Measurements from ENCODE around the gene INSL3. TPM values are rescaled to one million over a fixed set of nuclear protein-coding genes. Genes with fewer than 3 reads are reported as not detected.

The INSL3 gene
- total RNA-seq, 1 donor from 2014 or later = not detected

DNA sequence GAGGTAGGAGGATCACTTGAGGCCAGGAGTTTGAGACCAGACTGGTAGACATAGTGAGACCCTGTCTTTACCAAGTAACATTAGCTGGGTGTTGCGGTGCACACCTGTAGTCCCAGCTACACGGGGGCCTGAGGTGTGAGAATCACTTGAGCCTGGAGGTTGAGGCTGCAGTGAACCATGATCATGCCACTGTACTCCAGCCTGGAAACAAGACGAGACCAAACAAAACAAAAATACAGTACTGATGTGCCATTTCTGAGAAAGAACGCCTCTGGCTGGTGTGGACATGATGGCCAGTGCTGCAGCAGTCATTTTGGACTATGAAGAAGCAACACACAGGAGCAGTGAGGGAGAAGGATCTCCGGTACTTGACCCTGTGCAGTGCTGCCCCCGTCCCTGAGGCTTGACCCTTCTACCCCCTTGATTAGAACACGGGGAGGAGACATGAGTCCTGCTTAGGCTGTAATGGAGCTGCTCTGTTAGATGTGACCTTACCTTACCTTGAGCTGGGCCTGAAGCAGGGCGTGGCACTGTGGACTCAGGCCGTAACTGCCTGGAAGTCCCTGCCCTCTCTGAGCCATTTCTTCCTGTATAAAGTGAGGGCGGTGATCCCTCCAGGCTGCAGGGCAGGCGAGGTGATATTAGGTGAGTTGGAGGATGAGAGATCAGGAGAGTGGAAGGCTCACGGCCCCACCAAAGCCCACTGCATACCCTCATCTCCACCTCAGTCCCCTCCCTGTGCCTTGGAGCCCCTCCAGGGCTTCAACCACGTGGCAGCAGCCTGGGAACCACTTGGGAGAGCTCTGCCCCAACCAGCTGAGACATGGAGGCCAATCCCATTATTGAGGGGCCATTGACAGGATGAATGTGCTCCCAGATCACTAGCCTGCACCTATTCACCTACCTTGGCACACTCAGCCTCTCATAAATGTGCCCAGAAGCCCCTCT, 44.3 kb upstream of the INSL3 start:
- H3K79me2 ChIP-seq (ENCODE audit: insufficient read depth, low read length) = peaks cover 26% of the 10 kb centered on the region
- Mint-ChIP-seq H3K4me1 (ENCODE audit: low read depth, unreplicated experiment) (peaks cover 14% of the 10 kb centered on the region), H3K9me3 (ENCODE audit: unreplicated experiment) (no peaks in the 10 kb centered on the region), H3K27me3 (ENCODE audit: low read depth, unreplicated experiment) (peaks cover 10% of the 10 kb centered on the region), H3K4me3 (ENCODE audit: unreplicated experiment) (peak overlapping the region; percentile 64), H3K27ac (ENCODE audit: unreplicated experiment) (peak overlapping the region; percentile 55), H3K36me3 (ENCODE audit: low read depth, unreplicated experiment) (peaks cover 31% of the 10 kb centered on the region)
- no peak for DNase-seq (ENCODE audit: low read depth)
- H4K20me1 ChIP-seq (ENCODE audit: insufficient read depth, low read length) = peaks cover 63% of the 10 kb centered on the region
- peaks cover 28% of the 10 kb centered on the region for H3K36me3 ChIP-seq (ENCODE audit: insufficient read depth, low read length)
- peaks cover 12% of the 10 kb centered on the region for H3K4me1 ChIP-seq (ENCODE audit: insufficient read depth, low read length)
- no peaks in the 10 kb centered on the region for H3K9me3 ChIP-seq (ENCODE audit: insufficient read depth, low read depth, low read length)
- no peak overlapping the region for H2AFZ ChIP-seq (ENCODE audit: low read depth, low read length)
- no peak overlapping the region for H3K9ac ChIP-seq (ENCODE audit: low read length)
- H3K4me3 ChIP-seq (ENCODE audit: insufficient read depth, low read depth, low read length) = no peak overlapping the region
- H3K27me3 ChIP-seq (ENCODE audit: insufficient read depth, low read length) = peaks cover 20% of the 10 kb centered on the region
- H3K4me2 ChIP-seq (ENCODE audit: low read length) = no peak overlapping the region
- no peak for FAIRE-seq
- TF ChIP-seq EZH2 (IDR thresholded peaks at IDR 0.05; ENCODE audit: insufficient read depth, low read length) = no peak
- TF ChIP-seq, protein P1, sequence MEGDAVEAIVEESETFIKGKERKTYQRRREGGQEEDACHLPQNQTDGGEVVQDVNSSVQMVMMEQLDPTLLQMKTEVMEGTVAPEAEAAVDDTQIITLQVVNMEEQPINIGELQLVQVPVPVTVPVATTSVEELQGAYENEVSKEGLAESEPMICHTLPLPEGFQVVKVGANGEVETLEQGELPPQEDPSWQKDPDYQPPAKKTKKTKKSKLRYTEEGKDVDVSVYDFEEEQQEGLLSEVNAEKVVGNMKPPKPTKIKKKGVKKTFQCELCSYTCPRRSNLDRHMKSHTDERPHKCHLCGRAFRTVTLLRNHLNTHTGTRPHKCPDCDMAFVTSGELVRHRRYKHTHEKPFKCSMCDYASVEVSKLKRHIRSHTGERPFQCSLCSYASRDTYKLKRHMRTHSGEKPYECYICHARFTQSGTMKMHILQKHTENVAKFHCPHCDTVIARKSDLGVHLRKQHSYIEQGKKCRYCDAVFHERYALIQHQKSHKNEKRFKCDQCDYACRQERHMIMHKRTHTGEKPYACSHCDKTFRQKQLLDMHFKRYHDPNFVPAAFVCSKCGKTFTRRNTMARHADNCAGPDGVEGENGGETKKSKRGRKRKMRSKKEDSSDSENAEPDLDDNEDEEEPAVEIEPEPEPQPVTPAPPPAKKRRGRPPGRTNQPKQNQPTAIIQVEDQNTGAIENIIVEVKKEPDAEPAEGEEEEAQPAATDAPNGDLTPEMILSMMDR (IDR thresholded peaks at IDR 0.05; ENCODE audit: insufficient read depth, low read depth, low read length) = no peak
- no peak overlapping the region for H3K27ac ChIP-seq (ENCODE audit: low read depth, low read length)

DNA sequence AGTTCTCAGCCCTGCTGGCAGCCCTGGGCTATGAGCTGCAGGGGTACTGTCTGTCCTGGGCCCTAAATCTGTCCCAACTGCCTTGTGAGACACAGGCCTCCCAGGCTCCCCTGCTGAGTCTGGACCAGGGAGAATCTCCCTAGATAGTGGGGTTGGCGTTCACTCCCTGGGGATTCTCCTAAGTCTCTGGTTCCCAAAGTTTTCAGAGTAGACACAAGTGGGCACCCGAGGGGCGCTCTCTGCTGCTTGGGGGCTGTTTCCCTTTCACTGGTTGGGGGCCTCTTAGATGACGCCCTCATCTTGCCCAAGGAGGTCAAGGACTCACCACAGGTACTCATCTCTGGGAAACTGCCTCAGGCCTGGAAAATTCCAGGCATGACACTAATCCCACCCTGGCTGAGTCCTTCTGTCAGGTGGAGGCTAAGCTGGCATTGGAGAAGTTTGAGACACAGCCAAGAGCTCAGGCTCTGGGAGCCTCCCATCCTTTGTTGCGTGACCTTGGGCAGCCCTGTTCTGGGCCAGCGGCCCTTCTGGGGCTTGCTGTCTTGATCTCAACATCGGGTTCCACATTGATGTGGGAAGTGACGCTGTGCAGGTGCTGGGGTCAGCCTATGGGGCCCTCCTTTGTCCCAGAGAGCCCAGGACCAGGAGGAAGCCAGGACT, 42.3 kb upstream of the INSL3 start:
- DNase-seq (ENCODE audit: low read depth) (no peak), FAIRE-seq (no peak)
- Histone ChIP-seq H3K9me3 (ENCODE audit: insufficient read depth, low read depth, low read length) (no peaks in the 10 kb centered on the region), H3K27me3 (ENCODE audit: insufficient read depth, low read length) (peaks cover 5% of the 10 kb centered on the region), H3K79me2 (ENCODE audit: insufficient read depth, low read length) (peaks cover 36% of the 10 kb centered on the region), H3K4me1 (ENCODE audit: insufficient read depth, low read length) (peaks cover 16% of the 10 kb centered on the region), H3K27ac (ENCODE audit: low read depth, low read length) (no peak overlapping the region), H4K20me1 (ENCODE audit: insufficient read depth, low read length) (peaks cover 71% of the 10 kb centered on the region), H3K4me2 (ENCODE audit: low read length) (no peak overlapping the region), H3K36me3 (ENCODE audit: insufficient read depth, low read length) (peaks cover 28% of the 10 kb centered on the region), H3K4me3 (ENCODE audit: insufficient read depth, low read depth, low read length) (no peak overlapping the region), H3K9ac (ENCODE audit: low read length) (no peak overlapping the region), H2AFZ (ENCODE audit: low read depth, low read length) (no peak overlapping the region)
- TF ChIP-seq, protein P1 (IDR thresholded peaks at IDR 0.05; ENCODE audit: insufficient read depth, low read depth, low read length) = no peak
- no peak for TF ChIP-seq EZH2 (IDR thresholded peaks at IDR 0.05; ENCODE audit: insufficient read depth, low read length)
- Mint-ChIP-seq H3K36me3 (ENCODE audit: low read depth, unreplicated experiment) (peaks cover 31% of the 10 kb centered on the region), H3K9me3 (ENCODE audit: unreplicated experiment) (no peaks in the 10 kb centered on the region), H3K4me1 (ENCODE audit: low read depth, unreplicated experiment) (peaks cover 16% of the 10 kb centered on the region), H3K27me3 (ENCODE audit: low read depth, unreplicated experiment) (peaks cover 4% of the 10 kb centered on the region), H3K27ac (ENCODE audit: unreplicated experiment) (no peak overlapping the region), H3K4me3 (ENCODE audit: unreplicated experiment) (no peak overlapping the region)

Measured in astrocyte (in vitro differentiated cells and primary cell).